GM18907 (cell line): ENCODE data around the gene ACVRL1.
A peak's percentile ranks its signal among the peaks of the same experiment; 100 is the strongest.
"Not testable (repeated sequence)": the region's sequence is repeated elsewhere in the genome, so short reads cannot be mapped to it uniquely, and the experiment has no call there.

ENCODE experiments used
- ATAC-seq: cut with Tn5 transposase; IDR thresholded peaks from one replicate; pipeline ENCODE4 v1.9.1; 2021; ENCODE audit warnings: mild to moderate bottlenecking, moderate library complexity; ENCODE audit not compliant: unreplicated experiment

Gene ACVRL1

DNA sequence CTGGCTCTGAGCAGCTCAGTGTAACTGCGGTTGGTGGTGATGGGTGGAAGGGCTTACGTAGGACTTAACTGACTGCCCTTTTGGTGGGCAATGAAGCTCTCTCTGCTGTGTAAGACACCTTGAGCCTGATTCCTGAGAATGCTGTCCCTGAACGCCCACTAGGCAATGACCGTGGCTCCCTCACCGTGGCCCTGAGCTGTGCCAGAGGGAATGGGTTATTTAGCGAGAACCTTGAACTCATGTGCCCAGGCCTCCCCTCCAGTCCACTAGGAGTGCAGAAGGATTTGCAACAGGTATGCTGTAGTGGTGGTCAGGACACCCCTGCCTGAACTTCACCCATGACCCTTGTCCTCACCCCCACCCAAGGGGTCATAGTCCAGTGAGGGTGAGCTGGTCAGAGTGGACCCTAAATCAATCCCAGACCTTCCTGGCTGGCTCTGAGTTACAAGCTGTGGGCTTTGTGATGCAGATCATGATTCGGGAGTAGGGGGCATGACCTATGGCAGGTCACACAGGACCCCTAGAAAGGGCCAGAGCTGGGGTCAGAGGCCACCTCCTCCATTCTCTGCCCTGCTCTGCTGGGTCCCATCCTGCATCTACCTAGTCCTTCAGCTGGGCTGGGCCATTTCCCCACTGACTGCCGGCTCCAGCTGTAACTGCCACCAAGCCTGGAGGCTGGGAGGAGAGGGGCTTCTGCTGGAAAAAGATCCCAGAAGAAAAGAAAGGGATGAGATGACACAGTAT is 33.9 kb upstream of the ACVRL1 start:
- no peak for ATAC-seq

DNA sequence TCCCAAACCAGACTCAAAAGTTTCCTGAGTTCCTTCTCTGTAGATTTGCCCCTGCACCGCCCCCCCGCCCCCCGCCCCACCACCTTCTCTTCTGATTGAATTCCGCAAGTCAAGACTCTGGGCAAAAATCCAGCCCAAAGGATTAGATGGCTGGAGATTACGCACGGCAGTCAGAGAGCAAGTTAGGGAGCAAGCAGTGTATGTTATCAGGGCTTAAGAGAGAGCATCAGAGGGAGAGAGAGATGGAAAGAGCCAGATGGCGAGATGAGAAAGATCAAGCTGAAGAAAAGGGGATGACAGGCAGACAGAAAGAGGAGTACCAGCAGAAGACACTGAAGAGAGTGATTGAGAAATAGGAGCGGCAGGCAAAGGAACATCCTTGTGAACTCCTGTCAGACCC is 33.3 kb upstream of the ACVRL1 start:
- ATAC-seq, result no peak

DNA sequence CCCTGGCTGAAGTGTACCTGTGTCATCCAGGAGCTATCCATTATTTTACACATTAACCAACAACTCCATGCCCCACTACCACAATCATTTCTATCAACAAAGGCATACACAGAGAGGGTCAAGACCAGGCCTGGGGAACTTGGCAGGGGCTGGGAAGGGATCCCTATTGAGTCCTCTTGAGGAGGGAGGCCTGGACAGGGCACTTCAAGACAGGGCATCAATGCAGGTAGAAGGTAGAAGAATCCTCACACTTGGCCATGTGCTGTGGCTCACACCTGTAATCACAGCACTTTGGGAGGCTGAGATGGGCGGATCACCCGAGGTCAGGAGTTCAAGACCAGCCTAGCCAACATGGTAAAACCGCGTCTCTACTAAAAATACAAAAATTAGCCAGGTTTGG is 32.8 kb upstream of the ACVRL1 start:
- no peak for ATAC-seq

DNA sequence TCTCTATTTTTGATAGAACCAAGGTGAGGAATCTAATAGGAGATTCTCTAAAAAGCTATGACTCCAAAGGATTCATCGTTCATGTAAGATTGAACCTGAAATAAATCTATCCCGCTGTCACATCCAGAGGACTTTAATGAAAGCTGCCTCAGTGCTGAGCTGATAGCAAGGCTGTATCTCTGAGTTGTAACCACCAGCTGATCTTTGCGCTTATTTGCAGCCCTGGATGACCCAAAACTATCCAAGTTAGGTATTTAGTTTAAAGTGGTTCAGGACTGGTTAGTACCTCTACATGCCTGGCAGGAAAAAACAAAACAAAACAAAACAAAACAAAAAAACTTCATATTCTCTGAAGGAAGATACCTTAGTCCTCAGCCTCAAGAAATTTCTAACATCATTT is 28.2 kb upstream of the ACVRL1 start:
- no peak for ATAC-seq

DNA sequence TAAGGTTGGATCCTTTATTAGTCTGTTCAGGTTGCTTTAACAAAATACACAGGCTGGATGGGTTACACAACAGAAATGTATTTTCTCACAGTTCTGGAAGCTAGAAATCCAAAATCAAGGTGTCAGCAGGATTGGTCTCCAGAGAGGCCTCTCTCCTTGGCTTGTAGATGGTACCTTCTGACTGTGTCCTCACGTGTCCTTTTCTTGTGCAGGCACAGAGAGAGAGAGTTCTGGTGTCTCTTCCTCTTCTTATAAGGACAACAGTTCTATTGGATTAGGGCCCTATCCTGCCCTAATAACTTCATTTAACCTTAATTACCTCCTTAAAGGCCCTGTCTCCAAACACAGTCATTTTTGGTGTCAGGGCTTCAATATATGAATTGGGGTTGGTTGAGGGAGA is 24.0 kb upstream of the ACVRL1 start:
- no peak for ATAC-seq

DNA sequence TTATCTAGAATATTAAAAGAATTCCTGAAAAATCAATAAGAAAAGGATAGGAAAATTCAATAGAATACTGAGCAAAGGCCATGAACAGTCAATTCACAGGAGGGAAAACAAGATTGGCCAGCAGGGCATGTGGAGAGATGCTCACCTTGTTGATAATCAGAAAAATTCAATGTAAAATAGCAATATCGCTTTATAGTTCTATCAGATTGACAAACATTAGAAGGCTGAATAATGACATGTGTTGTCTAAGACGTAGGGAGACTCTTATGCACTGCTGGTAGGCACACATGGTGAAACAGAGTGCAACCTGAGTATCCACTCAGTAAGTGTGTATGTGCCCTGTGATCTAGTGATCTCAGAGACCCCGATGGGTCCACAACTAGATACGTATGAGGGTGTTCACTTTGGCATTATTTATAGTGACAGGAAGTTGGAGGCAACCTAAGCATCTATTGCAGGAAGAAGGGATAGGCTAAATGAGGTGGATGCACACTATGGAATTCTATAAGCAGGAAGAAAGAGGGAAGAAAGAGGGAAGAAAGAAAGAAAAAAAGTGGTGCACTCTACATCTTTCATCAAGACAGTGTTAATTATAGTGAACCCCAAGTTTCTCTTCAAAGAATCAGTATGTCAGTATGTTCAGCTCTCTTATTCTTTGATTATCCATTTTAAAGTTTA is 23.2 kb upstream of the ACVRL1 start:
- ATAC-seq, result no peak

DNA sequence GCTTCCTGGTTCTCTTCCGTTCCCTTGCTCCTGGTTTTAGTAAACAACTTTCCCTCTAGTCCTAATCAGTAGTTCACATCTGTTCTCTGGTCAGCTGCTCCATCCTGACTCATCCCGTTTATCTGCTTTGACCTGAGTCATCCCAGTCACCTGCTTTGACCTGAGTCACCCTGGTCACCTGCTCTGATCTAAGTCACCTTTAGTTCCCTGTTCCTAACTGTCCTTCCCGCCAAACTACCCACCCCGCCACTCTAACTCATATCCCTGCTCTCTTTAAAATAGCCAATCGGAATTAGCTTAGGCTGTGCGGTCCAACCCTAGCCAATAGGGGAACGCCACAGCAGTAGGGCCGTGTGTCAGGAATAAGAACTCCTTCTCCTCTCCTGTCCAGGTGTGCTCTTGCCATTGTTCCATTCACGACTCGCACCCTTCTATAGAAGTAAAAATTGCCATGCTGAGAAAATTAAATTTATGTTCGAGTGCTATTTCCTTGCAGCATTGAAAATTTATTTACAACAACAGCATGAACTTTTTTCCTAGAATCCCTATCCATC is 22.6 kb upstream of the ACVRL1 start:
- ATAC-seq, result no peak

DNA sequence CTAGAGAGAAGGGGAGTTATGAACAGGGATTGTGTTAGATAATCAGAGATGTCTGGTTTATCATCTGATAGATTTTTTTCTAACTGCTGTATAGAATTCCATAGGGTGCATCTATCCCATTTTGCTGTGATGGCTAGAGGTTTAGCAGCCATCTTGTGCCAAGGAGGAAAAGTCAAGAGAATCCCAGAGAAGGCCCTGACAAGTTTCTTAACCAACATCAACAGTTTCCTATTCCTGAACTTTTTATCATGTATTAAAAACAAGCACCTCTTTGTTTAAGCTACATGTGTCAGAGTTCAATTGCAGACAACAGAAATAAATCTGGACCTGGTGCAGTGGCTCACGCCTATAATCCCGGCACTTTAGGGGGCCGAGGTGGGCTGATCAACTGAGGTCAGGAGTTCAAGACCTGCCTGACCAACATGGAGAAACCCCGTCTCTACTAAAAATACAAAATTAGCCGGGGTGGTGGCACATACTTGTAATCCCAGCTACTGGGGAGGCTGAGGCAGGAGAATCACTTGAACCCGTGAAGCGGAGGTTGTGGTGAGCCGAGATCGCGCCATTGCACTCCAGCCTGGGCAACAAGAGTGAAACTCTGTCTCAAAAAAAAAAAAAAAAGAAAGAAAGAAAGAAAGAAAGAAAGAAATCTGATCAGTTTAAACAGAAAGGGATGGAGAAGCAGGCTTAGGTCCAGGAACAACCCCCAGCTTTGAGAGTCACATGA is 21.8 kb upstream of the ACVRL1 start:
- not testable (repeated sequence) for ATAC-seq

DNA sequence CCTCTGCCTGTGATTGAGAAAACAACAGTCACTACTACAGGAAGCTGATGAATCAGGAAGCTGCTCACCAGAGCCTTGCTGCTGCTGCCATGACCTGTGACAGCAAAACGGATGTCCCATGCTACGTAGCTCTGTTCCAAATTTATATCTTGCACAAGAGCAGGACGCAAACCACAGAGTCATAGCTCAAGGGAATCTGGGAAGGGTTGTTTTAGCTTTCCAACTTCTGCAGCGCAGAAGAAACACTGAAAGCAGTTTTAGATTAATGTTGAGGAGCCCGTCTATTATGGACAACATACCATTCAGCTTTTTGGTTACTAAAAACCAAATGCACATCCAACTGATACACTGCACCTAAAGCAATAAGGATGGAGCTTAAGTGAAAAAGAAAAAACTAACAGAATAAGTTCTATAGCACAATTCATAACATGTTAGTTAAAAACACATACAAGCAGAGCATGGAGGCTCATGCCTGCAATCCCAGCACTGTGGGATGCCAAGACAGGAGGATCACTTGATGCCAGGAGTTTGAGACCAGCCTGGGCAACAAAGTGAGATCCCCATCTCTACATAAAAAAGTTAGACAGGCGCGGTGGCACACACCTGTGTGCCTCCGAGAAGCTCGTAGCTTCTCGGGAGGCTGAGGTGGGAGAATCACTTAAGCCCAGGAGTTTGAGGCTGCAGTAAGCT is 21.1 kb upstream of the ACVRL1 start:
- peak; percentile 51 for ATAC-seq

DNA sequence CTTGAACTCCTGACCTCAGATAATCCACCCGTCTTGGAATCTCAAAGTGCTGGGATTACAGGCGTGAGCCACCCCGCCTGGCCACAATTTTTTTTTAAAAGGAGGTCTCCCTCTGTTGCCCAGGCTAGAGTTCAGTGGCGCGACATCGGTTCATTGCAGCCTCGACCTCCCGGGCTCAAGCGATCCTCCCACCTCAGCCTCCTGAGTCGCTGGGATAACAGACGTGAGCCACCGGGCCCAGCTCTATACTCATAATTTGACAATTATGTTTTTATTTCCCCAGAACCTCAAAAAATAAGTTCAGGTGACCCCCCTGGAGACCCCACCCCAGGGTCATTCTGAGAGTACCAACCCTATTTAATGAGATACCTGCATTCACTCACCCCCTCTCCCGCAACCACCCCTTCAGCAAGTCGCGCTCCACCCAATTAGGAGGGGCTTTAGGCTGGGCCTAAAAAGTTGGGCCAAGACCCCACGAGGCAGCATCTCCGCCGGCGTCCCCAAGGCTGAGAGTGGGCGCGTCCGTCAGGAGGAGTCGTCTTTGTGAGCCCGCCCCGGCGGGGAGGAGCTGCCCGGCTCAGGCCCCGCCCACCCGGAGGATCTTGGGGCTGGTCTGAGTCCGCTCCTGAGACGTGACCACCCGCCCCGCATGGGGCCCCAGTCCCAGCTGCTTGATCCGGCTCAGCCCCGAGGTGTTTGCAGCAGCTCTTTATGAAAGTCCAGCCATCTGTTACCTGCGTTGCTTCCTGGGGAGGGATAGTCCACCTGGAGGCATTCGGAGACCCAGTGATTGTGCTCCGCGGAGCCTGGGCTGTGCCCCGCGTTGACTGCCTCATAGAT is 19.6 kb upstream of the ACVRL1 start, which contains the start of gene ANKRD33:
Gene ANKRD33, plus strand, starts transcription at position 628 of the 840 bp plus-strand sequence. Its CDS starts 84 bp downstream, at position 712.
- ATAC-seq, result no peak

DNA sequence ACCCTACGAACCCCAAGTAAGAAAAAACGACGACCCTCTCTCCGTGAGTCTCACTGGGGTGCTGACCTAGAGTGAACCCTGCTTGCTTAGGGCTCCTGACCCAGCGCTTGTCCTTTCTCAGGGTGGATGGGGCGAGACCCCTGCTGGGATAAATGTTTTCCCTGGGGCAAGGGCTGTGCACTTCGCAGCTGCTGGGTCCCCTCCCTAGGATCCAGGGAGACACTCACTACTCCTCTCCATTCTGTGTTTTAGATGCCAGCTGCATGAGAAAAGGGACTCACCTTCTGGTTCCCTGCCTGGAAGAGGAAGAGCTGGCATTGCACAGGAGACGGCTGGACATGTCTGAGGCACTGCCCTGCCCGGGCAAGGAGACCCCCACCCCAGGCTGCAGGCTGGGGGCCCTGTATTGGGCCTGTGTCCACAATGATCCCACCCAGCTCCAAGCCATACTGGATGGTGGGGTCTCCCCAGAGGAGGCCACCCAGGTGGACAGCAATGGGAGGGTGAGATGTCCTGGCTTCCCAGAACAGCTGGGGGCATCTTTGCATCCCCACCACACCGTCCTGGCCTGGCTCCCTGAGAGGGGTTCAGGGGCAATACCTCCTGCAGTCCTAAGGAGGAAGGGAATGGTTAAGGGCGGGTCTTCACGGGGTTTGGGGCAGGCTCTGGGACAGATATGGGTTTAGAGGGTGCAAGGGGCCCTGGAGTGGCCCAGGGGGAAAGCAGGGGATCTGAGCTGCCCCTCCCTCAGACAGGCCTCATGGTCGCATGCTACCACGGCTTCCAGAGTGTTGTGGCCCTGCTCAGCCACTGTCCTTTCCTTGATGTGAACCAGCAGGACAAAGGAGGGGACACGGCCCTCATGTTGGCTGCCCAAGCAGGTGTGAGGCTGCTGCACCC is 18.7 kb upstream of the ACVRL1 start:
- ATAC-seq, result no peak

DNA sequence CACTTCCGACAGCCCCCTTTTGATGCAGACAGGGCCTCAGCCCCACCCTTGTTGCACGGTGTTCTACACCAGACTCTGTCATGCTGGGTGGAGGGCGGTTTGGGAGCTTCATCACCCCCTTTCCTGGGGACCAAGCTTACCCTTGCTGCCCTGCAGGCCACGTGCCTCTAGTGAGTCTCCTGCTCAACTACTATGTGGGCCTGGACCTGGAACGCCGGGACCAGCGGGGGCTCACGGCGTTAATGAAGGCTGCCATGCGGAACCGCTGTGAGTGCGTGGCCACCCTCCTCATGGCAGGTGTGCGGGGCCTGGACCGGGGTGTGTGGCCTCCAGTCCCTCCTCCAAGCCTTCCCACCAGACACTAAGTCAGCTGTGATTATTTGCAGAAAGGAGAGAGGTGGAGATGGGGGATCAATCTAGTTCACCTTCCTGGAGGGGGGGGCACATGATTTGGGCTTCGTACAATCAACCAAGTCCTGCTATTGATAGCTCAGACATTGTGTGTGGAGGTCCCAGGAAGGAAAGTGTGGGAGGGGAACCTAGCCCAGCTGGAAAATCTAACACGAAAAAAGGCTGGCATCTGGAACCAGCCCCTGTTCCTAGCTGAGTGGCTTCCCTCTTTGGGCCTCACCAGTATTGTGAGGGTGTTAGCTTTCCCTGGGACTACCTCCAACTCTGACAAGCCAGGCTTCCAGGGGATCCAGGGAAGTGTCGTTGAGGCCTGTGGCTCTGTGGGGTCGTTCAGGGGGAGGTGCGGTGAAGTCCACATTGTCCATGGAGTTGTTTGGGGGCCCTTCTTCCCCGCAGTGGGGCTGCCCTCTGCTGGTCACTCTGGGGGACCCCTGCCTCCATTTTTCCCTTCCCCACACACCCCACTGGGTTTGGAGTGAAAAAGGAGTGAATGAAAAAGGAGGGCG is 17.8 kb upstream of the ACVRL1 start:
- ATAC-seq, result no peak

DNA sequence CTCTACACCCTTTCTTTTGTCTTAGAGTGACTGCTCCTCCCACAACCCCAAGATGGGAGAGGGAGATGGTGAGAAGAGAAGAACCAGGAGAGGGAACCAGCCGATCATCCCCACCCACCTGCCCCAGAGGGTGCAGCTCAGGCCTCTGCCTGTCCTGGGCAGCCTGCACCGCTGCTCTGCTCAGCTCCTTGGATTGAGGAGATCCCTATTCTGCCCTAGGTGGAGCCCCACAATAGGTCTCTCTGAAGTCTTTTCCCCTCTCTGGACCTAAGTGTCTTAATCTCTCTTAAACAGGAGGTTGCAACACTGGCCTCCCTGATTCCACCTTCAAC is 17.2 kb upstream of the ACVRL1 start:
- no peak for ATAC-seq

DNA sequence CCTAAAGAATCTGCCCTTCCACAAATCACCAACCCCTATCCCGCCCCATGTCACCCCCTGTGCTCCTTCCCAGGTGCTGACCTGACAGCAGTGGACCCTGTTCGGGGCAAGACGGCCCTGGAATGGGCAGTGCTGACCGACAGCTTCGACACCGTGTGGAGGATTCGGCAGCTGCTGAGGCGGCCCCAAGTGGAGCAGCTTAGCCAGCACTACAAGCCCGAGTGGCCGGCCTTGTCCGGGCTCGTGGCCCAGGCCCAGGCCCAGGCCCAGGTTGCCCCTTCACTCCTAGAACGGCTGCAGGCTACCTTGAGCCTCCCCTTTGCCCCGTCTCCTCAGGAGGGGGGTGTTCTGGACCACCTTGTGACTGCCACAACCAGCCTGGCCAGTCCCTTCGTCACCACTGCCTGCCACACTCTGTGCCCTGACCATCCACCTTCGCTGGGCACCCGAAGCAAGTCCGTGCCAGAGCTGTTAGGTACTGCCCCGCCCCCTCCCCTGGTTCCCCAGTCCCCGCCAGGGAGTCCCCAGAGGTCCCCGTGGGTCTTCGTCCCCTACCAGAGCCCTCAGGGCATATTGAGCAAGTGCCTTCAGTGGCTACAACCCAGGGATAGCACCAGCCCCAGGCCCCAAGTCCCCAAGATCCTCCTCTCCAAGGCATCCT is 16.7 kb upstream of the ACVRL1 start:
- ATAC-seq, result no peak

DNA sequence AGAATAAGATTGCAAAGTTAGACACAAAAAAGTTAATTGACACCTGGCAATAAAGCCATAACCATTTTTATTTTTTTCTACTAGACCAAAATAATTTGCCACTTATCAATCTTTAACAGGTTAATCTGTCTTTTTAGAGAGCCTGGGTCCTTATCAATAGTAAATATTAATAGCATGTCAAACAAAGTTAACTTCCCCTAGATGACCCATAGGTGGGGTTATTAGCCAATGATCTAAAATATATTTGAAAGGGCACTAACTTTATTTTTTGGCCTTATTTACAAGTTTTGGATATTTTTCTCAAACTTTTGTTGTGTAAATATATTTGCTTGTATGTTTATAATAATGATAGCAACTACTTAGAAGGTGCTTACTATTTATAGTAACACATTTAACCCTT is 15.5 kb upstream of the ACVRL1 start:
- ATAC-seq, result no peak

DNA sequence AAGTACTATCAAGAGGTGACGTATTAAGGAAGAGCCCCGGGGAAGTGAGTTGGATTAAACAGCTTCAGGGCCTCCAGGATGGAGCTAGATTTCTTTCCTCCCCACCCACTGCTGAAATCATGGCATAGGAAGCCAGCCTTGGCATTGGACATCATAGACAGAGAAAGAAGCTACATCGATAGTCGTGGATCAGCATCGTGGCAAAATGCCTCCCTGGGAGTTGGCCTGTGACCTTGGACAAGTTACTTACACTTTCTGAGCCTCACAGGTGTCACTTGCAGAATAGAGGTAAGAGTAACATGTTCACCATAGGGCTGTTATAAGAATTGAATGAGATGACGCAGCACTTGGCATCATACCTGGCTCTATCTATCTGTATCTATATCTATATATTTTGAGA is 13.5 kb upstream of the ACVRL1 start:
- ATAC-seq, result no peak

DNA sequence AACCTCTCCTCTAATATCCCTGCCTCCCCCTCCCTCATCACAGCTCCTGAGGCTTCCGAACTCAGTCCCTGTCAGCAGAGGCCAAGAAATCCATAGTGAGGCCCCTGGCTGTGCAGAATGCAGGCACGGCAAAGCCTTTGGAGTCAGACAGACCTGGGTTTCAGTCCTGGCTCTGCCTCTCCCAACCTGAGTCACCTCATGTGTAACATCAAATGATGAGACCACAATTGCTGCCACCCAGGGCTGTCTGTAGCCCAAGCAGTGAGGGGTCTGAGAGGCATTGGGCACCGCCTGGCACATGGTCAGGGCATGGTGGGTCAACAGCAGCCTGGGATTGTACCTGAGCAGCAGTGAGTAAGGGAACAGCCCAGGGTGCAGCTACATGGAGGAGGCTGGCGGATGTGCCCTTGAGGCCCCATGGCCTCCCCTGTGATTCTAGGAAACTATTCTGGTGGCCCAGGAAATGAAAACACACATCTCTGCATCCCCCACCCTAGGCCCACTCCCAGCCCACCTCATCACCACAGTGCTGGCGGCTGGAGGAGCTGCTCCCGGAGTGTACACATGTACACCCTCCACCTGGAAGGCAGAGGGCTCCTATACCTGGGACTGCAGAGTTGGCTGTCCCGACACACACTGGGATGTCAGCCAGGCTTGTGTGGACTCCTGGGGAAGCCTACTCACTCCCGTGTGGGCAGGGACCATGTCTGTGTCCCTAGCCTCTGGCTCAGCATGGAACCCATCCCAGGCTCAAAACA is 11.7 kb upstream of the ACVRL1 start:
- no peak for ATAC-seq
